ENCODE results near the gene CELA2A.

- TF ChIP-seq CTCF (IDR thresholded peaks at IDR 0.05; ENCODE audit: insufficient read depth, low read length) = no peak
- no peak for TF ChIP-seq GABPA (IDR thresholded peaks at IDR 0.05; ENCODE audit: low read depth)
- no peak for TF ChIP-seq REST (IDR thresholded peaks at IDR 0.05; ENCODE audit: insufficient replicate concordance, low read depth)
Measured at GRCh38 chr1:15443281-15443680, 13.3 kb upstream of the CELA2A start.
